AG04450 (cell line): ENCODE results near the gene VSIG10L2. TPM values are rescaled to one million over a fixed set of nuclear protein-coding genes. Genes with fewer than 3 reads are reported as not detected.

Experiments used
- CTCF ChIA-PET: fragments of 300-600, 350-600 bp; formaldehyde crosslinking; extraction: SDS; loops from one replicate; lab custom pipeline; 2022; ENCODE audit warnings: antibody characterized with exemption, inconsistent platforms; lab: Charles Lee
- POLR2A ChIA-PET: fragments of 350-600 bp; formaldehyde crosslinking; extraction: SDS; loops from one replicate; lab custom pipeline; 2021; ENCODE audit warnings: antibody characterized with exemption, inconsistent platforms; lab: Yijun Ruan, JAX
- DNase-seq: peaks from one replicate; pipeline ENCODE4 v3.0.0-alpha.2; 2011; ENCODE audit warnings: low read depth, low spot score
- H3K27ac ChIP-seq: one replicate; pipeline ENCODE4 v1.5.1; 2012; ENCODE audit warnings: low read depth, low read length, control low read depth
- H3K27me3 ChIP-seq: one replicate; pipeline ENCODE4 v1.6.0; 2012; ENCODE audit warnings: low read length; ENCODE audit not compliant: control insufficient read depth, insufficient read depth
- H3K4me3 ChIP-seq: 2 replicates; pipeline ENCODE4 v1.5.1; 2011; ENCODE audit warnings: mild to moderate bottlenecking, low read depth, low read length, control low read depth
- H3K9me3 ChIP-seq: 2 replicates; pipeline ENCODE4 v1.5.1; 2012; ENCODE audit warnings: low read length; ENCODE audit not compliant: control insufficient read depth, insufficient read depth
- polyA plus RNA-seq: library from polyadenylated mRNA; depleted of rRNA; stranded (reverse); fragments of >200 nt; gene quantifications from 2 replicates; pipeline ENCODE4 v1.2.3, GENCODE V29; 2011
- TF ChIP-seq, protein P1 (sequence below): IDR thresholded peaks from 2 replicates; pipeline ENCODE4 v1.5.1; 2011; ENCODE audit warnings: low read depth, low read length, control low read depth, inconsistent platforms

Gene VSIG10L2
- polyA plus RNA-seq, 1 experiment = not detected

DNA sequence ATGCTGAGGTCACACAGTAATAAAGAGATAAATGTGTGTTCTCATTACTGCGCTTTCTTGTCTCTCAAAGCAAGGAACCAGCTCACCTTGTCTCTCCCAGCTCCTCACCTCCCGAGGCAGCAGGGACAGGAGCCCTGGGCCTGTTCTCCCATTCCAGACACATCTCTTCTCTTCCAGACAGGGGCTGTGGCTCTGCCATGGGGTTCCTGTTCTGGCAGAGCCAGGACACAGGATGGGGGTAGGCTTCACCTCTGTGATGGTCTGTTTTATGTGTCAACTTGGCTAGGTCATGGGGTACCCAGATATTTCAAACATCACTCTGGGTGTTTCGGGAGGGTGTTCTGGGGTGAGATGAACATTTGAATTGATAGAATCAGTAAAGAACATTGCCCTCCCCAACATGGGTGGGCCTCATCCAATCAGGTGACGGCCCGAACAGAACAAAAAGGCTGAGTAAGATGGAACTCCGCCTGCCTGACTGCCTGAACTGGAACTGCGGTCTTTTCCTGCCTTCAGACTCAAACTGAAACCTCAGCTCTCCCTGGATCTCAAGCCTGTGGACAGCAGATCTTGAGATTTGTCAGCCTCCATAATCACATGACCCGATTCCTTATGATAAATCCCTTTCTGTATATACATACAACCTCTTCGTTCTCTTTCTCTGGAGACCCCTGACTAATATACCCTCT is 2.0 kb upstream of the VSIG10L2 start:
- TF ChIP-seq, protein P1, sequence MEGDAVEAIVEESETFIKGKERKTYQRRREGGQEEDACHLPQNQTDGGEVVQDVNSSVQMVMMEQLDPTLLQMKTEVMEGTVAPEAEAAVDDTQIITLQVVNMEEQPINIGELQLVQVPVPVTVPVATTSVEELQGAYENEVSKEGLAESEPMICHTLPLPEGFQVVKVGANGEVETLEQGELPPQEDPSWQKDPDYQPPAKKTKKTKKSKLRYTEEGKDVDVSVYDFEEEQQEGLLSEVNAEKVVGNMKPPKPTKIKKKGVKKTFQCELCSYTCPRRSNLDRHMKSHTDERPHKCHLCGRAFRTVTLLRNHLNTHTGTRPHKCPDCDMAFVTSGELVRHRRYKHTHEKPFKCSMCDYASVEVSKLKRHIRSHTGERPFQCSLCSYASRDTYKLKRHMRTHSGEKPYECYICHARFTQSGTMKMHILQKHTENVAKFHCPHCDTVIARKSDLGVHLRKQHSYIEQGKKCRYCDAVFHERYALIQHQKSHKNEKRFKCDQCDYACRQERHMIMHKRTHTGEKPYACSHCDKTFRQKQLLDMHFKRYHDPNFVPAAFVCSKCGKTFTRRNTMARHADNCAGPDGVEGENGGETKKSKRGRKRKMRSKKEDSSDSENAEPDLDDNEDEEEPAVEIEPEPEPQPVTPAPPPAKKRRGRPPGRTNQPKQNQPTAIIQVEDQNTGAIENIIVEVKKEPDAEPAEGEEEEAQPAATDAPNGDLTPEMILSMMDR = no peak
- POLR2A ChIA-PET = no interaction called here
- no peak overlapping the region for H3K27ac ChIP-seq
- CTCF ChIA-PET = interaction anchor here (0.6 to 3.4 kb wide), 4 partner anchors 20 to 354 kb away, joined by 3 to 42 read pairs (median 6); no protein-coding TSS in a partner anchor
- H3K27me3 ChIP-seq = peaks cover 22% of the 10 kb centered on the region
- no peak for DNase-seq
- no peak overlapping the region for H3K4me3 ChIP-seq
- H3K9me3 ChIP-seq = no peaks in the 10 kb centered on the region

DNA sequence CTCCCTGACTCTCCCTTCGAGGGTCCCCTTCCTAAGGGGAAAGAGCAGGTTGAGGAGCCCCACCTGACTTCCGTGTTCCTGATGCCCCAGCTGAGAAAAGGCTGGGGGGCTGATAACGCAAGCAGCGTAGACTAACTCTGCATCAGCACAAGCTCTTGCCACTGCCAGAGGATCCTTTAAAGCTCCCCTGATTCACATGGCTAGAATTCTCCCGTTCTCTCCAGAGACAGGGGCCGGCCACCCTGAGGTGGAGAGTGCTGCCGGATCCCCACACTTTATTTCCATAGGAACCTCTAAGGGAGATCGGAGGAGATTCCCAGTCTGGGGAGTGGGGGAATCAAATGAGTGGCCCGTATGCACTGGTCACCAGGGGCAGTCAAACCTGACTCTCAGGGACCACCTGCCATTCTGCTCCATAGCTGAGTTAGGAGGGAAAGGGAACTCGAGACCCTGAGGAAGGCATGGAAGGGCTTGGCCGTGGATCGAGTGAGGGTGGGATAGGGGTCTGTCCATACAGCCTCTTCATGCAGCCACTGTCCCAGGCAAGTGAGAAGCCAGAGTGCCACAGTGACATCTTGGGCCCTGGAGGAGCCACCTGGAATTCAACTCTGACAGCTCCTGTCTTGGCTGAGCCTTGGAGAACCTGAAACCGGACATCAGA is 1.4 kb upstream of the VSIG10L2 start:
- H3K27ac ChIP-seq = no peak overlapping the region
- CTCF ChIA-PET = interaction anchor here (0.6 kb wide), 1 partner anchor 21 kb away, joined by 3 read pairs; no protein-coding TSS in a partner anchor

DNA sequence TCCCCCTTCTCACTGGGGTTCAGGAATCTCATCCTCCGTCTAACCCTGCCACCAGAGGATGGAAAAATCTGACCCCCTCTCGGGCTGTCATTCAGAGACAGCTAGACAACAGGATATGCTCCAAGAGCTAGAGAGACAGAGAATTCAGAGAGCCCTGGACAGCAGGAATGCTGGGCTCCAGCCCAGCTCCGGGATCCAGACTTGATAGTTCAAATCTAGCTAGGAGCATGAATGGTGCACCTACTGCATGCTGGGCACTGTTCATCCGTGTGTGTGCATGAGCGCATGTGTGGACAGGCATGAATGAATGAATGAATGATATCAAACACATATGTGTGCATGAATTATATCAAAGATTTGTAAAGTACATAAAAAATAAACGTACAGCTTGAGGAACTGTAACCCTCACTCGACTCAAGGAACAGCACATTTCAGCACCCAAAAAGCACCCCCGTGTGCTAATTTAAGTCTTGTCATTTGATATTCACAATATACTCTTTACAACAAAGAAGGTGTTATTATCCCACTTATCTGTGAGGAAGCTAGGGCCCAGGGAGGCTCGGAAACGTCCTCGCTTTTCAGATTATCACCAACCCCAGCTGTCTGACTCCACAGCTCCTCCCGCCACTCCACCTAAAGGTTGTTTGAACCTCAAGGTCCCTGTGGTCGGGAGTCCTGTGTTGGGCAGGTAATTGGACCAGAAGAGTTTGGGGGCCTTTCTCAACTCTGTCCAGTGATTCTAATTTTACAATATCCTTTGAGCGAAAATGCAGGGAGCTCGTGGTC is 640 bp upstream of the VSIG10L2 start:
- Histone ChIP-seq H3K4me3 (no peak overlapping the region), H3K9me3 (no peaks in the 10 kb centered on the region), H3K27me3 (peaks cover 18% of the 10 kb centered on the region), H3K27ac (no peak overlapping the region)
- CTCF ChIA-PET = no interaction called here
- no peak for DNase-seq
- TF ChIP-seq, protein P1 = no peak
- POLR2A ChIA-PET = no interaction called here

More for the DNA sequence above, 1.4 kb upstream of the VSIG10L2 start:
- no peak for DNase-seq
- H3K4me3 ChIP-seq = no peak overlapping the region
- TF ChIP-seq, protein P1 = no peak
- POLR2A ChIA-PET = no interaction called here
- H3K27me3 ChIP-seq = peaks cover 18% of the 10 kb centered on the region
- H3K9me3 ChIP-seq = no peaks in the 10 kb centered on the region

DNA sequence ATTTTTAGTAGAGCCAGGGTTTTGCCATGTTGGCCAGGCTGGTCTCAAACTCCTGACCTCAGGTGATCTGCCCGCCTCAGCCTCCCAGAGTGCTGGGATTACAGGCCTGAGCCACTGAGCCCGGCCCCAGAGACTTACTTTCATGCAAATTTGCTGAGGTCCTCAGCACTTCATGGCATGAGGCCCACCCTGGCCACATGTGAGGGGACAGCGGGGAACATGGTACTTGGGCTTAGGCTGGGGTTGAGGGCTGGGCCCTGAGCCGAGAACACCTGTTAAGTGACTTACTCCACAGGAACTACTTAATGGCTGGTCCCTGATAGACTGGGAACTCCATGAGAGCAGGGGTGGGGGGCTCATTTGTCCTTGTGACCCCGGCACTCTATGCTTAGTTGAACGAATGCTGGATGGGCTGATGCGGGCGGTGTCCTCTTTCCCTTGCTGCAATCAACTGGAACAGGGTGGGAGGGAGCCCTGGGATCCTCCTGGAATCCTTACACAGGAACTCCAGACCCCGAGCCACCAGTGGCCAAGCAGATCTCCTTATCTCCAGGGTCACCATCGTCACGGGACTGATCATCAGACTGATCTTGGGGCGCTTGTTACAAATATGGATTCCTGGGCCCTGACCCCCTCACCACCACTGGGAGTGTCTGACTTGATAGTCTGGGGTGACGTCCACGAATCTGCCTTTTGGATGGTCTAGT is 1.0 kb downstream of the VSIG10L2 start:
- CTCF ChIA-PET = no interaction called here
- Histone ChIP-seq H3K27me3 (peaks cover 31% of the 10 kb centered on the region), H3K27ac (no peak overlapping the region), H3K4me3 (no peak overlapping the region), H3K9me3 (no peaks in the 10 kb centered on the region)
- DNase-seq = no peak
- TF ChIP-seq, protein P1 = no peak
- POLR2A ChIA-PET = no interaction called here
